Kidney (tissue), 14 donors: ENCODE measurements around the gene SPIN1. TPM values are rescaled to one million over a fixed set of nuclear protein-coding genes. Genes with fewer than 3 reads are reported as not detected.

ENCODE experiments used
- DNase-seq, 5 donors: peaks; one replicate each; pipeline ENCODE4 v3.0.0-alpha.2; 2013 to 2020
- FAIRE-seq: peaks from 2 replicates; lab custom pipeline; 2012; peaks lifted over from hg19 to GRCh38; lab: Jason Lieb, UNC
- H3K27ac ChIP-seq, 2 donors: one replicate each; pipeline ENCODE4 v1.7.0; 2013; ENCODE audit warnings: low read depth in 2 of 2, low read length in 2 of 2, inconsistent platforms in 1 of 2
- H3K27me3 ChIP-seq: one replicate; pipeline ENCODE4 v1.7.1; 2013; ENCODE audit warnings: low read length, inconsistent platforms; ENCODE audit not compliant: control insufficient read depth, insufficient read depth
- H3K36me3 ChIP-seq, 3 donors: one replicate each; pipeline versions ENCODE4 v1.7.0 to v1.7.1; 2013; ENCODE audit warnings: low read length in 3 of 3, control low read depth in 1 of 3, inconsistent platforms in 1 of 3; ENCODE audit not compliant: insufficient read depth in 3 of 3, control insufficient read depth in 2 of 3
- H3K4me1 ChIP-seq, 3 donors: one replicate each; pipeline versions ENCODE4 v1.7.0 to v1.7.1; 2013; ENCODE audit warnings: low read length in 3 of 3, inconsistent platforms in 1 of 3, low read depth in 1 of 3; ENCODE audit not compliant: control insufficient read depth in 2 of 3, insufficient read depth in 2 of 3
- H3K4me3 ChIP-seq, 3 donors: one replicate each; pipeline versions ENCODE4 v1.7.0 to v1.8.1; 2013; ENCODE audit warnings: low read length in 3 of 3, control low read depth in 1 of 3, inconsistent platforms in 1 of 3
- H3K9ac ChIP-seq, 3 donors: one replicate each; pipeline versions ENCODE4 v1.7.0 to v1.7.1; 2013; ENCODE audit warnings: low read length in 3 of 3, control low read depth in 1 of 3, inconsistent platforms in 1 of 3
- H3K9me3 ChIP-seq, 3 donors: one replicate each; pipeline versions ENCODE4 v1.7.0 to v1.7.1; 2013; ENCODE audit warnings: low read length in 3 of 3, control low read depth in 1 of 3, inconsistent platforms in 1 of 3; ENCODE audit not compliant: control insufficient read depth in 2 of 3, insufficient read depth in 1 of 3
- CTCF ChIP-seq: IDR thresholded peaks from 3 replicates; pipeline ENCODE4 v1.5.1; 2012; ENCODE audit warnings: mild to moderate bottlenecking, moderate library complexity, borderline replicate concordance; ENCODE audit not compliant: insufficient read depth; ENCODE audit errors: extremely low read depth
- intact Hi-C: fragments of 100-400 bp; cut with DNase I; formaldehyde crosslinking; loops from one replicate; pipeline ENCODE4 v1.11.1; 2022
- polyA plus RNA-seq: library from polyadenylated mRNA; stranded (reverse); fragments of 350-450 nt; fragmentation: Illumina TruSeq; extraction: RNeasy Lipid Tissue Mini Kit (QIAGEN cat#74804); gene quantifications from one replicate; pipeline ENCODE4 v1.2.3, GENCODE V29; 2014; ENCODE audit warnings: low read depth, low replicate concordance; ENCODE audit not compliant: insufficient read depth
- total RNA-seq: library from RNA; stranded (reverse); fragmentation: NEBNext Ultra II Directional; extraction: Animal tissue kit (Norgen Biotek cat#: 25700); gene quantifications from one replicate; pipeline ENCODE4 v1.2.1, GENCODE V29; 2021
- donor health status: control.
- donor health status: control.
- donor health status: control.
- donor health status: control.
- donor health status: control.
- donor health status: DM: yes; HTN: yes; CAD: no.
- donor health status: Normal renal cell carcinoma (clear cell type).

SPIN1 gene
- total and polyA plus RNA-seq, 2 donors from 2014 or later = 27.9 to 88.7 TPM

GRCh38 chr9:88503081-88503844 is 115.0 kb downstream of the SPIN1 start:
- H3K4me1 ChIP-seq = no peaks in the 10 kb centered on the region
- no peaks in the 10 kb centered on the region for H3K9me3 ChIP-seq
- TF ChIP-seq CTCF = no peak
- no peaks in the 10 kb centered on the region for H3K27me3 ChIP-seq
- H3K27ac ChIP-seq = no peak overlapping the region
- no peaks in the 10 kb centered on the region for H3K36me3 ChIP-seq
- intact Hi-C loops = no loop called here
- no peak overlapping the region for H3K9ac ChIP-seq
- FAIRE-seq (no peak), DNase-seq (peak in 1 of 5 donors; percentile 54)
- no peak overlapping the region for H3K4me3 ChIP-seq

- intact Hi-C loops = no loop called here
- Histone ChIP-seq H3K27ac (no peak overlapping the region), H3K36me3 (no peaks in the 10 kb centered on the region), H3K4me3 (no peak overlapping the region), H3K27me3 (no peaks in the 10 kb centered on the region), H3K4me1 (no peaks in the 10 kb centered on the region), H3K9me3 (peaks cover 0 to 7% (median 0%) of the 10 kb centered on the region in 3 donors), H3K9ac (no peak overlapping the region)
- no peak for TF ChIP-seq CTCF
- DNase-seq (peak in 1 of 5 donors; percentile 30), FAIRE-seq (no peak)
These were observed 115.9 kb downstream of the SPIN1 start for GRCh38 chr9:88503845-88504764.

GRCh38 chr9:88508326-88508725 is 120.1 kb downstream of the SPIN1 start:
- intact Hi-C loops = no loop called here
- Histone ChIP-seq H3K9ac (no peak overlapping the region), H3K4me1 (no peaks in the 10 kb centered on the region), H3K36me3 (no peaks in the 10 kb centered on the region), H3K27ac (no peak overlapping the region), H3K27me3 (no peaks in the 10 kb centered on the region), H3K9me3 (peaks cover 0 to 9% (median 0%) of the 10 kb centered on the region in 3 donors), H3K4me3 (no peak overlapping the region)
- TF ChIP-seq CTCF = no peak
- DNase-seq (no peak), FAIRE-seq (no peak)
